ENCODE measurements around the gene KRTAP9-9.
"Not testable (repeated sequence)": the region's sequence is repeated elsewhere in the genome, so short reads cannot be mapped to it uniquely, and the experiment has no call there.

Gene KRTAP9-9

GRCh38 chr17:41267711-41268110 lies 12.5 kb downstream of the KRTAP9-9 start:
- H3K27me3 ChIP-seq (ENCODE audit: control insufficient read depth, low read length): peaks cover 23% of the 10 kb centered on the region
- H3K79me2 ChIP-seq (ENCODE audit: control insufficient read depth, low read length): no peaks in the 10 kb centered on the region
- H4K20me1 ChIP-seq (ENCODE audit: control insufficient read depth, insufficient read depth, low read depth, low read length): no peaks in the 10 kb centered on the region
- no peaks in the 10 kb centered on the region for H3K9me2 ChIP-seq (replicated peaks; ENCODE audit: control insufficient read depth, low read length)
- H3K9me3 ChIP-seq (ENCODE audit: control insufficient read depth, insufficient read depth, low read length): no peaks in the 10 kb centered on the region
- no peak overlapping the region for H3K27ac ChIP-seq (ENCODE audit: low read depth, low read length)
- no peak overlapping the region for H3K4me3 ChIP-seq (ENCODE audit: low read length)
- no peak overlapping the region for H3K4me2 ChIP-seq (ENCODE audit: low read length)
- H3K36me3 ChIP-seq (ENCODE audit: control insufficient read depth, low read length): no peaks in the 10 kb centered on the region
- H3F3A ChIP-seq (ENCODE audit: control insufficient read depth, insufficient read depth): no peaks in the 10 kb centered on the region
- TF ChIP-seq EZH2phosphoT487 (IDR thresholded peaks at IDR 0.05; ENCODE audit: borderline replicate concordance, low read length): no peak
- TF ChIP-seq, protein P1, sequence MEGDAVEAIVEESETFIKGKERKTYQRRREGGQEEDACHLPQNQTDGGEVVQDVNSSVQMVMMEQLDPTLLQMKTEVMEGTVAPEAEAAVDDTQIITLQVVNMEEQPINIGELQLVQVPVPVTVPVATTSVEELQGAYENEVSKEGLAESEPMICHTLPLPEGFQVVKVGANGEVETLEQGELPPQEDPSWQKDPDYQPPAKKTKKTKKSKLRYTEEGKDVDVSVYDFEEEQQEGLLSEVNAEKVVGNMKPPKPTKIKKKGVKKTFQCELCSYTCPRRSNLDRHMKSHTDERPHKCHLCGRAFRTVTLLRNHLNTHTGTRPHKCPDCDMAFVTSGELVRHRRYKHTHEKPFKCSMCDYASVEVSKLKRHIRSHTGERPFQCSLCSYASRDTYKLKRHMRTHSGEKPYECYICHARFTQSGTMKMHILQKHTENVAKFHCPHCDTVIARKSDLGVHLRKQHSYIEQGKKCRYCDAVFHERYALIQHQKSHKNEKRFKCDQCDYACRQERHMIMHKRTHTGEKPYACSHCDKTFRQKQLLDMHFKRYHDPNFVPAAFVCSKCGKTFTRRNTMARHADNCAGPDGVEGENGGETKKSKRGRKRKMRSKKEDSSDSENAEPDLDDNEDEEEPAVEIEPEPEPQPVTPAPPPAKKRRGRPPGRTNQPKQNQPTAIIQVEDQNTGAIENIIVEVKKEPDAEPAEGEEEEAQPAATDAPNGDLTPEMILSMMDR (IDR thresholded peaks at IDR 0.05; ENCODE audit: low read depth, low read length, poor library complexity, severe bottlenecking): no peak
- H3K4me1 ChIP-seq (ENCODE audit: control insufficient read depth, low read length): no peaks in the 10 kb centered on the region

DNA sequence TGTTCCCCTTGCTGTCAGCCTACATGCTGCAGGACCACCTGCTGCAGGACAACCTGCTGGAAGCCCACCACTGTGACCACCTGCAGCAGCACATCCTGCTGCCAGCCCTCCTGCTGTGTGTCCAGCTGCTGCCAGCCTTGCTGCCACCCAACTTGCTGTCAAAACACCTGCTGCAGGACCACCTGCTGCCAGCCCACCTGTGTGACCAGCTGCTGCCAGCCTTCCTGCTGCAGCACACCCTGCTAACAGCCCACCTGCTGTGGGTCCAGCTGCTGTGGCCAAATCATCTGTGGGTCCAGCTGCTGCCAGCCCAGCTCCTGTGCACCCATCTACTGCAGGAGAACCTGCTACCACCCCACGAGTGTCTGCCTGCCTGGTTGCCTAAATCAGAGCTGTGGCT lies 16.1 kb downstream of the KRTAP9-9 start:
- not testable (repeated sequence) for H3K27ac ChIP-seq (ENCODE audit: low read depth, low read length); H3K79me2 ChIP-seq (ENCODE audit: control insufficient read depth, low read length); H3K4me2 ChIP-seq (ENCODE audit: low read length); H3F3A ChIP-seq (ENCODE audit: control insufficient read depth, insufficient read depth); H3K9me2 ChIP-seq (replicated peaks; ENCODE audit: control insufficient read depth, low read length); H3K9me3 ChIP-seq (ENCODE audit: control insufficient read depth, insufficient read depth, low read length); H3K4me3 ChIP-seq (ENCODE audit: low read length); H3K4me1 ChIP-seq (ENCODE audit: control insufficient read depth, low read length); H4K20me1 ChIP-seq (ENCODE audit: control insufficient read depth, insufficient read depth, low read depth, low read length); H3K36me3 ChIP-seq (ENCODE audit: control insufficient read depth, low read length)
- H3K27me3 ChIP-seq (ENCODE audit: control insufficient read depth, low read length): peaks cover 33% of the 10 kb centered on the region

DNA sequence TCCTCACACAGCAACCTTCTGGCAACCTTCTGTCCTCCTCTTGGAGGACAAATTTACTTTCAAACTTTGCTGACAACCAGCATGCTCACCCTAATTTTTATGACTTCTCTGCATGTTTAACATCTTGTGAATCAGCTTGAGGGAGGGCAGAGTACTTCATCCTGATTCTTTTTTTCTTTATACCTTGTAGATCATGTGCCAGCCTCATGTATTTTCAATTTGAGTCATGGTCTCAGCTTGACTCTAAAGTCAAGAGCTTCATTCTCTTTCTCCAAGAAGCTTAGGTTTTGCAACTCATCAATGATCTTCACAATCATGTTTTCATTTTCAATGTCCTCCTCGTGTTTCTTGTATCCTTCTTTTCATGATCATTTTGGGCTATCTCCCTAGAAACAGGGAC lies 16.7 kb downstream of the KRTAP9-9 start:
- H3F3A ChIP-seq (ENCODE audit: control insufficient read depth, insufficient read depth): no peaks in the 10 kb centered on the region
- H3K27ac ChIP-seq (ENCODE audit: low read depth, low read length): no peak overlapping the region
- no peaks in the 10 kb centered on the region for H3K9me3 ChIP-seq (ENCODE audit: control insufficient read depth, insufficient read depth, low read length)
- H3K36me3 ChIP-seq (ENCODE audit: control insufficient read depth, low read length): no peaks in the 10 kb centered on the region
- TF ChIP-seq, protein P1 (IDR thresholded peaks at IDR 0.05; ENCODE audit: low read depth, low read length, poor library complexity, severe bottlenecking): no peak
- TF ChIP-seq EZH2phosphoT487 (IDR thresholded peaks at IDR 0.05; ENCODE audit: borderline replicate concordance, low read length): no peak
- H3K4me3 ChIP-seq (ENCODE audit: low read length): no peak overlapping the region
- H3K79me2 ChIP-seq (ENCODE audit: control insufficient read depth, low read length): no peaks in the 10 kb centered on the region
- H4K20me1 ChIP-seq (ENCODE audit: control insufficient read depth, insufficient read depth, low read depth, low read length): no peaks in the 10 kb centered on the region
- no peaks in the 10 kb centered on the region for H3K9me2 ChIP-seq (replicated peaks; ENCODE audit: control insufficient read depth, low read length)
- H3K4me1 ChIP-seq (ENCODE audit: control insufficient read depth, low read length): no peaks in the 10 kb centered on the region
- no peak overlapping the region for H3K4me2 ChIP-seq (ENCODE audit: low read length)
- H3K27me3 ChIP-seq (ENCODE audit: control insufficient read depth, low read length): peaks cover 34% of the 10 kb centered on the region

DNA sequence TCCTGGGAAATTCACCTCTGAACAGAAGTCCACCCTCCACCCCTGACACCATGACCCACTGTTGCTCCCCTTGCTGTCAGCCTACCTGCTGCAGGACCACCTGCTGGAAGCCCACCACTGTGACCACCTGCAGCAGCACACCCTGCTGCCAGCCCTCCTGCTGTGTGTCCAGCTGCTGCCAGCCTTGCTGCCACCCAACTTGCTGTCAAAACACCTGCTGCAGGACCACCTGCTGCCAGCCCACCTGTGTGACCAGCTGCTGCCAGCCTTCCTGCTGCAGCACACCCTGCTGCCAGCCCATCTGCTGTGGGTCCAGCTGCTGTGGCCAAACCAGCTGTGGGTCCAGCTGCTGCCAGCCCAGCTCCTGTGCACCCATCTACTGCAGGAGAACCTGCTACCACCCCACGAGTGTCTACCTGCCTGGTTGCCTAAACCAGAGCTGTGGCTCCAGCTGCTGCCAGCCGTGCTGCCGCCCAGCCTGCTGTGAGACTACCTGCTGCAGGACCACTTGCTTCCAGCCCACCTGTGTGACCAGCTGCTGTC lies 20.5 kb downstream of the KRTAP9-9 start, which contains the start of gene KRTAP9-7:
TSS of gene KRTAP9-7 (plus strand) at position 51 of the 543 bp plus-strand sequence. CDS start at position 51, 0 bp downstream.
- peaks cover 31% of the 10 kb centered on the region for H3K27me3 ChIP-seq (ENCODE audit: control insufficient read depth, low read length)
- H3K9me3 ChIP-seq (ENCODE audit: control insufficient read depth, insufficient read depth, low read length); H3K4me1 ChIP-seq (ENCODE audit: control insufficient read depth, low read length); H4K20me1 ChIP-seq (ENCODE audit: control insufficient read depth, insufficient read depth, low read depth, low read length); H3K4me2 ChIP-seq (ENCODE audit: low read length); H3K79me2 ChIP-seq (ENCODE audit: control insufficient read depth, low read length); H3K36me3 ChIP-seq (ENCODE audit: control insufficient read depth, low read length); H3F3A ChIP-seq (ENCODE audit: control insufficient read depth, insufficient read depth); H3K27ac ChIP-seq (ENCODE audit: low read depth, low read length); H3K4me3 ChIP-seq (ENCODE audit: low read length); H3K9me2 ChIP-seq (replicated peaks; ENCODE audit: control insufficient read depth, low read length): not testable (repeated sequence)

Measured in DOHH2 (cell line).